ENCODE results near the gene OGDH.

DNA sequence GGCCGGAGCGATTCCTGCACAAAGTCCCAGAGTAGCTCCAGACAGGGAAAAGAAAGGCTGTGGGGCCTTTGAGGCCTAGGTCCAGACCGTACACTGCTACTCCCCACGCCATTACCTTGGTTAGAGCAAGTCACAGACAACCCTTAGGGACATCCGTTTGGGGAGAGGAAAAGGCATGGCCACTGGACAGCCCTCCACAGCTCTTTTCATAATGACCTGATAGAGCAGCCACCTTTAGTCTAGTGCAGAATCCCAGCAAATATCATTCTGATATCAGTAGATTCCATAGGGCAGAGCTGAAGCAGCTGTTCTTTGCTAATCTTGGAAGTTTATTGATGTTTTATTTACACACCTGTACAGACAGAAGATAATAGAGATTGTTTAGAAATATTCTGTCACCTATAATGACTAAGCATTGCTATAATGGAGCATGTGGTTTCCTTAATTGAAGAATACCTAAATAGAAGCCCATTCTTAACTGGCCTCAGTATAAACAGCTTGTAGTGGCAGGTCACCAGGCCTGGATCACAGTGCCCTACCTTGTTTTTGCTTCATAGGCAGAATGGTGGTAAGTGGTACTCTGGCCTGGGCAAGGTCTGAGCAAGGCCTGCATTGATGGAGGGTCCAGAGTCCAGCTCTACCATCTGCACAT is 27.9 kb downstream of the OGDH start:
- TF ChIP-seq, protein P1, sequence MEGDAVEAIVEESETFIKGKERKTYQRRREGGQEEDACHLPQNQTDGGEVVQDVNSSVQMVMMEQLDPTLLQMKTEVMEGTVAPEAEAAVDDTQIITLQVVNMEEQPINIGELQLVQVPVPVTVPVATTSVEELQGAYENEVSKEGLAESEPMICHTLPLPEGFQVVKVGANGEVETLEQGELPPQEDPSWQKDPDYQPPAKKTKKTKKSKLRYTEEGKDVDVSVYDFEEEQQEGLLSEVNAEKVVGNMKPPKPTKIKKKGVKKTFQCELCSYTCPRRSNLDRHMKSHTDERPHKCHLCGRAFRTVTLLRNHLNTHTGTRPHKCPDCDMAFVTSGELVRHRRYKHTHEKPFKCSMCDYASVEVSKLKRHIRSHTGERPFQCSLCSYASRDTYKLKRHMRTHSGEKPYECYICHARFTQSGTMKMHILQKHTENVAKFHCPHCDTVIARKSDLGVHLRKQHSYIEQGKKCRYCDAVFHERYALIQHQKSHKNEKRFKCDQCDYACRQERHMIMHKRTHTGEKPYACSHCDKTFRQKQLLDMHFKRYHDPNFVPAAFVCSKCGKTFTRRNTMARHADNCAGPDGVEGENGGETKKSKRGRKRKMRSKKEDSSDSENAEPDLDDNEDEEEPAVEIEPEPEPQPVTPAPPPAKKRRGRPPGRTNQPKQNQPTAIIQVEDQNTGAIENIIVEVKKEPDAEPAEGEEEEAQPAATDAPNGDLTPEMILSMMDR (IDR thresholded peaks at IDR 0.05; ENCODE audit: low read depth, low read length): no peak
- TF ChIP-seq POLR2A (IDR thresholded peaks at IDR 0.05; ENCODE audit: extremely low read depth, insufficient read length) (no peak), MAX (IDR thresholded peaks at IDR 0.05; ENCODE audit: low read depth, low read length) (no peak), MYC (IDR thresholded peaks at IDR 0.05; ENCODE audit: low read depth, low read length) (no peak)
